HCT116 (cell line): ENCODE measurements around the gene USP21. TPM values are rescaled to one million over a fixed set of nuclear protein-coding genes. Genes with fewer than 3 reads are reported as not detected.

Experiments
- ATAC-seq: fragments of 200-7000 bp; cut with Tn5 transposase; 2 replicates; pipeline ENCODE4 v1.9.1; 2020; ENCODE audit warnings: mild to moderate bottlenecking, moderate library complexity
- BruUV-seq: library from RNA; stranded (reverse); fragments of 400-500 nt; replicated peaks from 2 replicates; lab custom pipeline; 2021; lab: Mats Ljungman, UMichigan
- CTCF ChIA-PET: fragments of 300-600 bp; sonication (Branson Sonifier 250); formaldehyde crosslinking; loops from one replicate; lab custom pipeline; 2021; ENCODE audit warnings: antibody characterized with exemption; lab: Charles Lee
- POLR2A ChIA-PET: fragments of 300-600, 350-600 bp; sonication (Branson Sonifier 250); formaldehyde crosslinking; loops from one replicate; lab custom pipeline; 2021; ENCODE audit warnings: antibody characterized with exemption; lab: Charles Lee
- RAD21 ChIA-PET, 2 experiments: fragments of 300-600 bp; sonication (Branson Sonifier 250); formaldehyde crosslinking; loops; one replicate each; lab custom pipeline; 2023; ENCODE audit warnings: low total read pairs in 2 of 2; ENCODE audit not compliant: uncharacterized antibody in 2 of 2, unreplicated experiment in 2 of 2, low non-redundant PET in 1 of 2; lab: Charles Lee
- DNase-seq: peaks from one replicate; pipeline ENCODE4 v3.0.0-alpha.2; 2010; ENCODE audit warnings: low read depth, low spot score
- H2AFZ ChIP-seq: fragments of 200-600 bp; shearing (Covaris generic), sonication (generic); 2 replicates; pipeline ENCODE4 v1.6.1; 2017; ENCODE audit warnings: low read depth, mixed run types, mixed read lengths, antibody characterized with exemption, low read length; ENCODE audit not compliant: poor library complexity, severe bottlenecking
- H3K27ac ChIP-seq: 2 replicates; pipeline ENCODE4 v1.5.1; 2012; ENCODE audit warnings: low read depth, low read length
- H3K27me3 ChIP-seq: fragments of 200-600 bp; sonication (generic); 2 replicates; pipeline ENCODE4 v1.6.1; 2016; ENCODE audit warnings: mixed run types, low read length, mixed read lengths; ENCODE audit not compliant: insufficient read depth
- H3K36me3 ChIP-seq, 2 experiments: fragments of 200-500 bp in 1 of 2; fragments of 200-600 bp in 1 of 2; sonication (Bioruptor generic) in 1 of 2; sonication (generic) in 1 of 2; 2 replicates each; pipeline versions ENCODE4 v1.5.1 to v1.6.1; 2014 to 2016; ENCODE audit warnings: low read length in 2 of 2, inconsistent platforms in 1 of 2, mixed read lengths in 1 of 2, mixed run types in 1 of 2; ENCODE audit not compliant: insufficient read depth in 2 of 2, control insufficient read depth in 1 of 2
- H3K4me1 ChIP-seq, 2 experiments: fragments of 200-600 bp in 1 of 2; sonication (generic) in 1 of 2; 2 replicates each; pipeline versions ENCODE4 v1.5.1 to v1.6.1; 2012 to 2017; ENCODE audit warnings: low read length in 2 of 2, inconsistent platforms in 1 of 2, mild to moderate bottlenecking in 1 of 2, mixed read lengths in 1 of 2, mixed run types in 1 of 2, moderate library complexity in 1 of 2; ENCODE audit not compliant: insufficient read depth in 2 of 2, control insufficient read depth in 1 of 2
- H3K4me2 ChIP-seq: fragments of 200-600 bp; sonication (generic); 2 replicates; pipeline ENCODE4 v1.6.1; 2017; ENCODE audit warnings: mixed run types, low read length, mixed read lengths
- H3K4me3 ChIP-seq, 2 experiments: fragments of 200-600 bp in 1 of 2; sonication (generic) in 1 of 2; replicated peaks in 1 of 2; 2 replicates each; pipeline ENCODE4 v1.5.1; 2011 to 2016; ENCODE audit warnings: low read length in 2 of 2, control low read depth in 1 of 2, low read depth in 1 of 2, mild to moderate bottlenecking in 1 of 2, mixed read lengths in 1 of 2, mixed run types in 1 of 2
- H3K79me2 ChIP-seq: fragments of 200-600 bp; sonication (generic); 2 replicates; pipeline ENCODE4 v1.6.1; 2017; ENCODE audit warnings: mild to moderate bottlenecking, mixed run types, low read length, moderate library complexity, mixed read lengths; ENCODE audit not compliant: insufficient read depth
- H3K9ac ChIP-seq: fragments of 200-600 bp; sonication (generic); 2 replicates; pipeline ENCODE4 v1.6.1; 2016; ENCODE audit warnings: low read length, mixed read lengths
- H3K9me2 ChIP-seq: fragments of 200-600 bp; sonication (generic), shearing (Covaris generic); 2 replicates; pipeline ENCODE4 v1.6.1; 2017; ENCODE audit warnings: mixed run types, mild to moderate bottlenecking, moderate library complexity; ENCODE audit not compliant: insufficient read depth
- H3K9me3 ChIP-seq, 2 experiments: fragments of 200-500 bp in 1 of 2; fragments of 200-600 bp in 1 of 2; sonication (Bioruptor generic) in 1 of 2; sonication (generic) in 1 of 2; 2 replicates each; pipeline ENCODE4 v1.6.1; 2014 to 2017; ENCODE audit warnings: low read length in 2 of 2, mixed read lengths in 2 of 2, inconsistent platforms in 1 of 2, low read depth in 1 of 2, mild to moderate bottlenecking in 1 of 2, mixed run types in 1 of 2, moderate library complexity in 1 of 2; ENCODE audit not compliant: control insufficient read depth in 1 of 2, insufficient read depth in 1 of 2
- H4K20me1 ChIP-seq: fragments of 200-600 bp; sonication (generic), shearing (Covaris generic); 2 replicates; pipeline ENCODE4 v1.6.1; 2017; ENCODE audit warnings: mixed run types, mild to moderate bottlenecking, moderate library complexity; ENCODE audit not compliant: insufficient read depth
- CBX3 ChIP-seq: IDR thresholded peaks from 2 replicates; pipeline ENCODE4 v1.6.1; 2012; ENCODE audit warnings: low read depth
- EGR1 ChIP-seq: IDR thresholded peaks from 2 replicates; pipeline ENCODE4 v1.6.1; 2012; ENCODE audit warnings: low read depth
- ELF1 ChIP-seq: IDR thresholded peaks from 2 replicates; pipeline ENCODE4 v1.6.1; 2012; ENCODE audit warnings: low read depth, borderline replicate concordance
- EZH2phosphoT487 ChIP-seq: fragments of 200-600 bp; IDR thresholded peaks from 2 replicates; pipeline ENCODE4 v1.6.1; 2018; ENCODE audit warnings: antibody characterized with exemption, borderline replicate concordance
- FOSL1 ChIP-seq: IDR thresholded peaks from 2 replicates; pipeline ENCODE4 v1.6.1; 2012; ENCODE audit warnings: low read depth
- JUND ChIP-seq: IDR thresholded peaks from 2 replicates; pipeline ENCODE4 v1.6.1; 2012
- POLR2AphosphoS5 ChIP-seq: IDR thresholded peaks from 2 replicates; pipeline ENCODE4 v1.6.1; 2011; ENCODE audit warnings: mild to moderate bottlenecking, low read depth, low read length, moderate library complexity
- SP1 ChIP-seq: IDR thresholded peaks from 2 replicates; pipeline ENCODE4 v1.6.1; 2012; ENCODE audit warnings: low read depth
- SRF ChIP-seq: IDR thresholded peaks from 2 replicates; pipeline ENCODE4 v1.6.1; 2012; ENCODE audit warnings: low read depth
- TCF7L2 ChIP-seq: IDR thresholded peaks from 2 replicates; pipeline ENCODE4 v1.7.0; 2011; ENCODE audit warnings: borderline replicate concordance, inconsistent platforms; ENCODE audit not compliant: insufficient read depth, insufficient read length; ENCODE audit errors: extremely low read depth
- YY1 ChIP-seq: IDR thresholded peaks from 2 replicates; pipeline ENCODE4 v1.6.1; 2011; ENCODE audit warnings: low read length, low read depth, moderate library complexity, mild to moderate bottlenecking; ENCODE audit not compliant: insufficient replicate concordance; ENCODE audit errors: extremely low read depth
- ZFX ChIP-seq: fragments of 450-650 bp; IDR thresholded peaks from 2 replicates; pipeline ENCODE4 v1.6.1; 2017
- ZNF274 ChIP-seq: fragments of 200-500 bp; sonication (Bioruptor generic); IDR thresholded peaks from 2 replicates; pipeline ENCODE4 v1.6.1; 2014; ENCODE audit warnings: mild to moderate bottlenecking, low read depth, low read length, inconsistent platforms
- intact Hi-C: fragments of 100-400 bp; cut with micrococcal nuclease; formaldehyde crosslinking; loops from 2 replicates; pipeline ENCODE4 v1.10.0; 2022
- total RNA-seq: library from RNA; stranded (reverse); gene quantifications from one replicate; pipeline ENCODE4 v1.2.1, GENCODE V29; 2021; ENCODE audit not compliant: unreplicated experiment
- TF ChIP-seq, protein P1 (sequence below): IDR thresholded peaks from 2 replicates; pipeline ENCODE4 v1.6.1; 2012; ENCODE audit warnings: low read depth
- TF ChIP-seq, protein P2 (sequence below), 3 experiments: fragments of 200-600 bp in 1 of 3; sonication (generic) in 1 of 3; IDR thresholded peaks in 2 of 3; conservative IDR thresholded peaks in 1 of 3; 2 replicates each; pipeline ENCODE4 v1.5.1; 2012 to 2017; ENCODE audit warnings: low read depth in 2 of 3, low read length in 2 of 3, antibody characterized with exemption in 1 of 3, borderline replicate concordance in 1 of 3, control low read depth in 1 of 3, mild to moderate bottlenecking in 1 of 3, mixed read lengths in 1 of 3, mixed run types in 1 of 3, moderate library complexity in 1 of 3; ENCODE audit not compliant: insufficient read depth in 1 of 3

USP21 gene
- total RNA-seq, 1 experiment from 2014 or later, result 22.1 TPM

DNA sequence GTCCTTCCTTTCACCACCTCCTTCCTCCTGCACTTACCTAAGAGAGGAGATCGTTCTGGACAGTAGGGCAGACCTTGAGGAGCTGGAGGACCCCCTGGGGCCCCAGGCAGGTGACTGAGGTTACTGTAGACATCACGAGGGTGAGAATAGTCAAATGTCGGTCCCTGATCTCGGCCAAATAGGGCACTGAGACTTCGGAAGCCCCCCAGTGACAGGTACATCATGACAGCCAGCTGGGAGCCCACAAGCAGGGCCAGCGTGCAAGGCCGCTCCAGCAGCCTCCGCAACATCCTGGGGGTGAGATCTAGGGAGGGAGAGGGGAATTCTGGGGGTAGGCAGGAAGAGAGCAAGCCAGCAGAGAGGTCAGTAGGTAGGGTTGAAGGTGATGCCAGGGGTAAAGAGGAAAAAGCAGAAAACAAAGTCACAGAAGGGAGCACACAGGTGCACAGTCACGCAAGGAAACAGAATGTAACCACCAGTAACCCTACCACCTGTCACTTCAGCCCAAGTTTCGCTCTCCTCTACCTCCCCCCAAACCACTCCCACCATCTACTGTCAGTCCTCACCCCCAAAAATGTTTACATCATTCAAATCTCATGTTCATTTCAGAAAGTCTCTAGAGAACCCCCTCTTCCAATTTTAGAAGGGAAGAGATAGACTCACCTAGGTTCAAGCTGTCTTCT lies 16.6 kb downstream of the USP21 start:
- Histone ChIP-seq H3K4me3 (peak overlapping the region; percentile 90 to 93), H3K9ac (peak overlapping the region; percentile 81), H2AFZ (no peak overlapping the region), H3K36me3 (peaks cover 21 to 32% of the 10 kb centered on the region in 2 experiments; a peak in 3 of 4 replicates), H3K4me1 (peaks cover 10 to 19% of the 10 kb centered on the region in 2 experiments; a peak in 3 of 4 replicates), H3K9me3 (no peaks in the 10 kb centered on the region), H3K27ac (no peak overlapping the region), H3K27me3 (no peaks in the 10 kb centered on the region), H3K9me2 (no peaks in the 10 kb centered on the region), H4K20me1 (no peaks in the 10 kb centered on the region), H3K79me2 (peaks cover 17% of the 10 kb centered on the region), H3K4me2 (peak overlapping the region; percentile 89)
- TF ChIP-seq, protein P1, sequence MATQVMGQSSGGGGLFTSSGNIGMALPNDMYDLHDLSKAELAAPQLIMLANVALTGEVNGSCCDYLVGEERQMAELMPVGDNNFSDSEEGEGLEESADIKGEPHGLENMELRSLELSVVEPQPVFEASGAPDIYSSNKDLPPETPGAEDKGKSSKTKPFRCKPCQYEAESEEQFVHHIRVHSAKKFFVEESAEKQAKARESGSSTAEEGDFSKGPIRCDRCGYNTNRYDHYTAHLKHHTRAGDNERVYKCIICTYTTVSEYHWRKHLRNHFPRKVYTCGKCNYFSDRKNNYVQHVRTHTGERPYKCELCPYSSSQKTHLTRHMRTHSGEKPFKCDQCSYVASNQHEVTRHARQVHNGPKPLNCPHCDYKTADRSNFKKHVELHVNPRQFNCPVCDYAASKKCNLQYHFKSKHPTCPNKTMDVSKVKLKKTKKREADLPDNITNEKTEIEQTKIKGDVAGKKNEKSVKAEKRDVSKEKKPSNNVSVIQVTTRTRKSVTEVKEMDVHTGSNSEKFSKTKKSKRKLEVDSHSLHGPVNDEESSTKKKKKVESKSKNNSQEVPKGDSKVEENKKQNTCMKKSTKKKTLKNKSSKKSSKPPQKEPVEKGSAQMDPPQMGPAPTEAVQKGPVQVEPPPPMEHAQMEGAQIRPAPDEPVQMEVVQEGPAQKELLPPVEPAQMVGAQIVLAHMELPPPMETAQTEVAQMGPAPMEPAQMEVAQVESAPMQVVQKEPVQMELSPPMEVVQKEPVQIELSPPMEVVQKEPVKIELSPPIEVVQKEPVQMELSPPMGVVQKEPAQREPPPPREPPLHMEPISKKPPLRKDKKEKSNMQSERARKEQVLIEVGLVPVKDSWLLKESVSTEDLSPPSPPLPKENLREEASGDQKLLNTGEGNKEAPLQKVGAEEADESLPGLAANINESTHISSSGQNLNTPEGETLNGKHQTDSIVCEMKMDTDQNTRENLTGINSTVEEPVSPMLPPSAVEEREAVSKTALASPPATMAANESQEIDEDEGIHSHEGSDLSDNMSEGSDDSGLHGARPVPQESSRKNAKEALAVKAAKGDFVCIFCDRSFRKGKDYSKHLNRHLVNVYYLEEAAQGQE, result no peak
- no peak for TF ChIP-seq ZNF274
- TF ChIP-seq YY1, result no peak
- TF ChIP-seq ELF1, result no peak
- TF ChIP-seq POLR2AphosphoS5, result no peak
- no peak for TF ChIP-seq TCF7L2
- no peak for TF ChIP-seq EGR1
- no peak for TF ChIP-seq EZH2phosphoT487
- no peak for TF ChIP-seq JUND
- TF ChIP-seq, protein P2, sequence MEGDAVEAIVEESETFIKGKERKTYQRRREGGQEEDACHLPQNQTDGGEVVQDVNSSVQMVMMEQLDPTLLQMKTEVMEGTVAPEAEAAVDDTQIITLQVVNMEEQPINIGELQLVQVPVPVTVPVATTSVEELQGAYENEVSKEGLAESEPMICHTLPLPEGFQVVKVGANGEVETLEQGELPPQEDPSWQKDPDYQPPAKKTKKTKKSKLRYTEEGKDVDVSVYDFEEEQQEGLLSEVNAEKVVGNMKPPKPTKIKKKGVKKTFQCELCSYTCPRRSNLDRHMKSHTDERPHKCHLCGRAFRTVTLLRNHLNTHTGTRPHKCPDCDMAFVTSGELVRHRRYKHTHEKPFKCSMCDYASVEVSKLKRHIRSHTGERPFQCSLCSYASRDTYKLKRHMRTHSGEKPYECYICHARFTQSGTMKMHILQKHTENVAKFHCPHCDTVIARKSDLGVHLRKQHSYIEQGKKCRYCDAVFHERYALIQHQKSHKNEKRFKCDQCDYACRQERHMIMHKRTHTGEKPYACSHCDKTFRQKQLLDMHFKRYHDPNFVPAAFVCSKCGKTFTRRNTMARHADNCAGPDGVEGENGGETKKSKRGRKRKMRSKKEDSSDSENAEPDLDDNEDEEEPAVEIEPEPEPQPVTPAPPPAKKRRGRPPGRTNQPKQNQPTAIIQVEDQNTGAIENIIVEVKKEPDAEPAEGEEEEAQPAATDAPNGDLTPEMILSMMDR (IDR thresholded peaks at IDR 0.05 in 2 of 3, conservative IDR thresholded peaks at IDR 0.05 in 1 of 3; ENCODE audit: borderline replicate concordance in 1 of 3, insufficient read depth in 1 of 3, low read depth in 2 of 3, low read length in 2 of 3), result no peak
- no peak for TF ChIP-seq CBX3
- no peak for TF ChIP-seq FOSL1
- no peak for TF ChIP-seq ZFX
- TF ChIP-seq SP1, result no peak
- no peak for TF ChIP-seq SRF
- DNase-seq, result no peak
- BruUV-seq, result TSS peak; percentile 46
- ChIA-PET RAD21 (no interaction called here), CTCF (interaction anchor here (2.1 kb wide), 1 partner anchor 10 kb away, joined by 9 read pairs; the partner anchor contains the start of gene PPOX), POLR2A (no interaction called here)
- intact Hi-C loops, result no loop called here
- no peak for ATAC-seq
